C4-2B (cell line): ENCODE results near the gene SYT1.
"Not testable (repeated sequence)": the region's sequence is repeated elsewhere in the genome, so short reads cannot be mapped to it uniquely, and the experiment has no call there.

Source experiments
- H3K27ac ChIP-seq: fragments of 450-650 bp; 2 replicates; pipeline ENCODE4 v1.5.1; 2017
- ZFX ChIP-seq: fragments of 450-650 bp; IDR thresholded peaks from 2 replicates; pipeline ENCODE4 v1.6.1; 2017
- TF ChIP-seq, protein P1 (sequence below): fragments of 450-650 bp; conservative IDR thresholded peaks from 2 replicates; pipeline ENCODE4 v1.5.1; 2017; ENCODE audit warnings: mild to moderate bottlenecking

Gene SYT1

DNA sequence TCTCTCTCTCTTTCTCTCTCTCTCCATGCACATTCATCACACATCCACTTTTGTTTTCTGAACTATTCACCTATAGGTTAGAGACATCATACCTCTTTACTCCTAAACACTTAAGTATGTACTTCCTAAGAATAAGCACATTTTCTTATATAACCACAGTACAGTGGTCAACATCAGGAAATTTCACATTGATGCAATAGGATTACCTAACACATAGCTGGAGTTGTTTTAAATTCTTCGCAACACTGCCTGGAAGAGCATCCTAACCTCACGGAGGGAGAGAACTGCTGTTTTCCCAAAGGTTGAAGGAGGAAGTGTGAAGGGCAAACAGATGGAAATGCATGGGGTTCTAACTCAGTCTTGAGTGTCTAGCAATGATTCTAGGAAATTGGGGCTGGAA, 159.2 kb downstream of the SYT1 start:
- no peak overlapping the region for H3K27ac ChIP-seq
- no peak for TF ChIP-seq ZFX
- TF ChIP-seq, protein P1, sequence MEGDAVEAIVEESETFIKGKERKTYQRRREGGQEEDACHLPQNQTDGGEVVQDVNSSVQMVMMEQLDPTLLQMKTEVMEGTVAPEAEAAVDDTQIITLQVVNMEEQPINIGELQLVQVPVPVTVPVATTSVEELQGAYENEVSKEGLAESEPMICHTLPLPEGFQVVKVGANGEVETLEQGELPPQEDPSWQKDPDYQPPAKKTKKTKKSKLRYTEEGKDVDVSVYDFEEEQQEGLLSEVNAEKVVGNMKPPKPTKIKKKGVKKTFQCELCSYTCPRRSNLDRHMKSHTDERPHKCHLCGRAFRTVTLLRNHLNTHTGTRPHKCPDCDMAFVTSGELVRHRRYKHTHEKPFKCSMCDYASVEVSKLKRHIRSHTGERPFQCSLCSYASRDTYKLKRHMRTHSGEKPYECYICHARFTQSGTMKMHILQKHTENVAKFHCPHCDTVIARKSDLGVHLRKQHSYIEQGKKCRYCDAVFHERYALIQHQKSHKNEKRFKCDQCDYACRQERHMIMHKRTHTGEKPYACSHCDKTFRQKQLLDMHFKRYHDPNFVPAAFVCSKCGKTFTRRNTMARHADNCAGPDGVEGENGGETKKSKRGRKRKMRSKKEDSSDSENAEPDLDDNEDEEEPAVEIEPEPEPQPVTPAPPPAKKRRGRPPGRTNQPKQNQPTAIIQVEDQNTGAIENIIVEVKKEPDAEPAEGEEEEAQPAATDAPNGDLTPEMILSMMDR, result no peak

DNA sequence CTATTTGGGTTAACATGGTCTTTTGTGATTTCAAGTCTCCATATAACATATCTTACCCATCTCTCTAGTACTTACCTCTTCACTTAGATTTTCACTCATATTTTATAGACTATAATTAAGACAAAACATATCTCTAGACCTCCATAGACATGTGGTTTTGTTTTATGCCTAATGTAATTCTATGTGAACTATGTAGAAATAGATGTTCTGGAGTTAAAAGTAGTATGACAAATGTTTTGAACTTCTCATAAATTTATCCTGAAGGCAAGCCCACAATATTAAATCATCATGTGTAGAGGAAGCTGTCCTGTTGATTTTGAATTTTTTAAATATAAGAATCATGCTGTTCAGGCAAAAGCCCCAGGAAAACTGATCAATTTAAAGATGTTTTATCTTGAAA, 169.2 kb downstream of the SYT1 start:
- no peak overlapping the region for H3K27ac ChIP-seq
- no peak for TF ChIP-seq ZFX
- TF ChIP-seq, protein P1, result no peak

DNA sequence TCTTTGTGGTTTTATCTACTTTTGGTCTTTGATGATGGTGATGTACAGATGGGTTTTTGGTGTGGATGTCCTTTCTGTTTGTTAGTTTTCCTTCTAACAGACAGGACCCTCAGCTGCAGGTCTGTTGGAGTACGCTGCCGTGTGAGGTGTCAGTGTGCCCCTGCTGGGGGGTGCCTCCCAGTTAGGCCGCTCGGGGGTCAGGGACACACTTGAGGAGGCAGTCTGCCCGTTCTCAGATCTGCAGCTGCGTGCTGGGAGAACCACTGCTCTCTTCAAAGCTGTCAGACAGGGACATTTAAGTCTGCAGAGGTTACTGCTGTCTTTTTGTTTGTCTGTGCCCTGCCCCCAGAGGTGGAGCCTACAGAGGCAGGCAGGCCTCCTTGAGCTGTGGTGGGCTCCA, 180.2 kb downstream of the SYT1 start:
- H3K27ac ChIP-seq, result not testable (repeated sequence)

DNA sequence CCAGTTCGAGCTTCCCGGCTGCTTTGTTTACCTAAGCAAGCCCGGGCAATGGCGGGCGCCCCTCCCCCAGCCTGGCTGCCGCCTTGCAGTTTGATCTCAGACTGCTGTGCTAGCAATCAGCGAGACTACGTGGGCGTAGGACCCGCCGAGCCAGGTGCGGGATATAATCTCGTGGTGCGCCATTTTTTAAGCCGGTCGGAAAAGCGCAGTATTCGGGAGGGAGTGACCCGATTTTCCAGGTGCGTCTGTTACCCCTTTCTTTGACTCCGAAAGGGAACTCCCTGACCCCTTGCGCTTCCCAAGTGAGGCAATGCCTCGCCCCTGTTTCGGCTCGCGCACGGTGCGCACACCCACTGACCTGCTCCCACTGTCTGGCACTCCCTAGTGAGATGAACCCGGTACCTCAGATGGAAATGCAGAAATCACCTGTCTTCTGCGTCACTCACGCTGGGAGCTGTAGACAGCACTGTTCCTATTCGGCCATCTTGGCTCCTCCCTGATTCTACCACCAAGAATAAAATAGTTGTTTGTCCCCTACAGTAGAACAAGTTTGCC, 180.7 kb downstream of the SYT1 start:
- H3K27ac ChIP-seq, result not testable (repeated sequence)

GRCh38 chr12:79046021-79046420, 181.4 kb downstream of the SYT1 start:
- no peak overlapping the region for H3K27ac ChIP-seq
- TF ChIP-seq, protein P1, result no peak

DNA sequence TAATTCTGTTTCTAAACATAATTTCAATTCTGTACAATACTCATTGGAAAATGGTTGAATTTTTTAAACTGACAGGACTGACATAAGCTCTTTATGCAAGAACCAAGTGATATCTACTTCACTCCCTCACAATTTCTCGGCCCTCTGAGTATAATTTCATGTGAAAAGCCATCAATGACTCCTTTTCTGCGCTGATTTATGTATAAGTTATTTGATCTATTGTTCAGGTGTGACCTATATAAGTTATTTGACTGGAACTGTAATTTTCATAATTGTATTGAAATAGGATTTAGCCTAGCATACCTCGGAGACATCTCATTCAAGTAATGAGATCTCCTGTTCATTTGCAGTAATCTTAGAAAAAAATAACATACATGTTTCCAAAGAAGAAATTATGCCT, 184.4 kb downstream of the SYT1 start:
- TF ChIP-seq, protein P1, result no peak
- no peak for TF ChIP-seq ZFX
- no peak overlapping the region for H3K27ac ChIP-seq

- no peak for TF ChIP-seq ZFX
- TF ChIP-seq, protein P1, result no peak
- no peak overlapping the region for H3K27ac ChIP-seq
These were observed 188.8 kb downstream of the SYT1 start for GRCh38 chr12:79053394-79053793.

DNA sequence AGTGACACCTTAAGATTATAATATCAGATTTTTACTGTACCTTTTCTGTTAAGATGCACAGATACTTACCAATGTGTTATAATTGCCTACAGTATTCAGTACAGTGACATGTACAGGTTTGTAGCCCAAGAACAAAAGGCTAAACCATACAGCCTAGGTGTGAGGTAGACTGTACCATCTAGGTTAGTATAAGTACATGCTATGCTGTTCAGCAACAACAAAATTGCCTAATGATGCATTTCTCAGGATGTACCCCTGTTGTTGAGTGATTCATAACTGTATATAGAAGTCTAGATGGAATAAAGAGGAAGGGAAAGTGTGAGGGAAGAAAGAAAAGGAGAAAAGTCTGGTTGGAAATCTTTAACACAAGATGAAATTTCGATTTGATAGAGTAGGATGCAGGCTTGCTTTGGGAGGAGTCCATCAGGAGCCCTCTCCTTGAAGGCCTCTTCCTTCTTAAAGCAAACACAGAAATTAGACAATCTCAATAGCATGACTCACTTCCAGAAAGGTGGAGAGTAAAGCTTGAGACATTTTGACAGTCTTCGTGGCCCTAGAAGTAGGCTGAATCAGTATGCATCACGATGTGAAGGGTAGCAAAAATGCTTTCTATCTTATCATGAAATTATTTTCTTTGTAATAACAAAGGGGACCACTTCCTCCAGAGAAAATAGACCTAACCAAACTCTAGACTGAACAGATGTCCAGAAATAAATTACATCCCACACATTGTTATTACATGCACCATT, 191.5 kb downstream of the SYT1 start:
- TF ChIP-seq, protein P1, result no peak
- no peak for TF ChIP-seq ZFX
- H3K27ac ChIP-seq, result no peak overlapping the region
